Heart right ventricle (tissue), 16 donors: ENCODE data around the gene PSAPL1. TPM values are rescaled to one million over a fixed set of nuclear protein-coding genes. Genes with fewer than 3 reads are reported as not detected.
A peak's percentile ranks its signal among the peaks of the same experiment; 100 is the strongest.

Experiments used
- ATAC-seq, 8 donors: fragments of 200-7000 bp; cut with Tn5 transposase; one replicate each; pipeline ENCODE4 v1.9.1; 2020; ENCODE audit warnings: mild to moderate bottlenecking in 8 of 8, moderate library complexity in 8 of 8, moderate number of reproducible peaks in 1 of 8
- DNase-seq, 2 donors: peaks; one replicate each; pipeline ENCODE4 v3.0.0-alpha.2; 2020
- H3K27ac ChIP-seq, 10 donors: fragments of 200-600 bp; sonication (generic) in 2 of 10; one replicate each; pipeline versions ENCODE4 v1.5.0 to v1.8.0; 2020 to 2022; ENCODE audit warnings: mild to moderate bottlenecking in 3 of 10
- H3K27me3 ChIP-seq, 7 donors: fragments of 200-600 bp; one replicate each; pipeline ENCODE4 v1.8.0; 2021 to 2022; ENCODE audit warnings: mild to moderate bottlenecking in 2 of 7
- H3K36me3 ChIP-seq, 9 donors: fragments of 200-600 bp; sonication (generic) in 1 of 9; one replicate each; pipeline versions ENCODE4 v1.5.0 to v1.8.0; 2020 to 2022; ENCODE audit warnings: mild to moderate bottlenecking in 2 of 9
- H3K4me1 ChIP-seq, 9 donors: fragments of 200-600 bp; sonication (generic) in 1 of 9; one replicate each; pipeline versions ENCODE4 v1.5.0 to v1.8.0; 2020 to 2022; ENCODE audit warnings: mild to moderate bottlenecking in 4 of 9
- H3K4me3 ChIP-seq, 10 donors: fragments of 200-600 bp; sonication (generic) in 2 of 10; one replicate each; pipeline versions ENCODE4 v1.5.0 to v1.8.0; 2020 to 2022; ENCODE audit warnings: mild to moderate bottlenecking in 7 of 10, moderate library complexity in 2 of 10
- H3K9me3 ChIP-seq, 11 donors: fragments of 200-600 bp in 10 of 11; sonication (generic) in 2 of 11; one replicate each; pipeline versions ENCODE4 v1.5.0 to v1.8.0; 2013 to 2022; ENCODE audit warnings: mild to moderate bottlenecking in 2 of 11, control low read depth in 1 of 11, moderate library complexity in 1 of 11
- whole genome bisulfite sequencing, 2 donors: extraction: QIAGEN DNeasy Blood & Tissue Kit; methylation state at CpG; one replicate each; pipeline ENCODE4 v1.1.7; 2013; ENCODE audit warnings: inconsistent platforms in 1 of 2; 5-methylcytosine and 5-hydroxymethylcytosine counted together
- intact Hi-C, 10 donors: fragments of 100-400 bp; cut with DNase I; formaldehyde crosslinking; loops; one replicate each; pipeline versions ENCODE4 v1.11.1 to v1.14.2; 2022
- polyA plus RNA-seq, 2 donors: library from polyadenylated mRNA; stranded (reverse); fragments of 200-250 nt; gene quantifications; one replicate each; pipeline ENCODE4 v1.2.3, GENCODE V29; 2013
- total RNA-seq, 10 donors: library from RNA; stranded (reverse); fragmentation: NEBNext Ultra II Directional in 3 of 10; extraction: Animal tissue kit (Norgen Biotek cat#: 25700) in 3 of 10; gene quantifications; one replicate each; pipeline versions ENCODE4 v1.2.1 to v1.2.4, GENCODE V29; 2021 to 2023
- TF ChIP-seq, protein P1 (sequence below), 9 donors: fragments of 200-600 bp; sonication (generic) in 2 of 9; IDR thresholded peaks; one replicate each; pipeline versions ENCODE4 v1.5.0 to v1.8.0; 2021 to 2022; ENCODE audit warnings: antibody characterized with exemption in 9 of 9, mild to moderate bottlenecking in 5 of 9, moderate library complexity in 1 of 9
- donor health status: Arrhythmogenic right ventricular cardiomyopathy.
- donor health status: ischemic (EF 13 %, LVEDD 7.1; RV severe dilation, severe dysfunction).
- donor health status: healthy with polysubstance abuse.
- donor health status: DM: no; HTN: yes; CAD: no.
- donor health status: DM: no; HTN: no; CAD: no.
- donor health status: ischemic (EF 25% LVEDD 6.9; RV normal size, moderate dysfunction).
- donor health status: ischemic (EF 25% LVEDD 5.7; RV mildly dilated, moderate dysfunction).
- donor health status: healthy.
- donor health status: DM: yes; HTN: yes; CAD: no.
- donor health status: Ischemic cardiomyopathy.
- donor health status: ischemic (EF 35%, LVEDD 5.7; RV mildly dilated, moderate dysfunction).
- donor health status: nonischemic (EF 11% LVEDD 7.7; RV severe dilation, severe dysfunction).
- donor health status: DM: yes; HTN: yes; CAD: no.
- donor health status: PGD.
- donor health status: ischemic (EF 29% LVEDD 5.4; RV normal size, mild dysfunction).
- donor health status: nonischemic (EF 23%, LVEDD 6.1; RV moderate dilation, normal function).

PSAPL1 gene
- total and polyA plus RNA-seq, 12 donors: 0.05 TPM; not detected in 11

DNA sequence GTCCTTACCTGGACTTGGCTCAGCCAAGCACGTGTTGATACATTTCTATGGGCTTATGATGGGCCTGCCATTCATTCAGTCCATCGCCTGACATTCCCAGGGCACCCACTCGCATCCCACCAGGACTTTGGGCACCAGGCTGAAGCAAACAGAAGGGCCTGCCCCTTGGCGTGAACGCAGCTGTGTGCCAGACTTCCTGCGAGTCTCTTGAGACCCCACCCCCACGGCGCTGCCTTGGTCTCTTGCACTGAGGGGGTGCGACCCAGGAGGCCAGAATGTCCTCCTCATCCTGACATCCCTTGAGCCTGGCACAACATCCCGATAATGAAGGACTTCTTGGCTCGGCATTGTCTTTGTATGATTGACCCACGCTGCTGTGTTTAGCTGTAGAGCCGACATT, 1.5 kb upstream of the PSAPL1 start:
- no peak overlapping the region for H3K27ac ChIP-seq
- H3K4me3 ChIP-seq: no peak overlapping the region
- ATAC-seq: no peak
- H3K27me3 ChIP-seq: peaks cover 0 to 10% (median 0%) of the 10 kb centered on the region in 7 donors
- peaks cover 0 to 11% (median 0%) of the 10 kb centered on the region in 11 donors for H3K9me3 ChIP-seq
- WGBS, 2 donors: 81 to 85% methylated on average over 13 of the region's 13 CpGs
- DNase-seq: no peak
- TF ChIP-seq, protein P1, sequence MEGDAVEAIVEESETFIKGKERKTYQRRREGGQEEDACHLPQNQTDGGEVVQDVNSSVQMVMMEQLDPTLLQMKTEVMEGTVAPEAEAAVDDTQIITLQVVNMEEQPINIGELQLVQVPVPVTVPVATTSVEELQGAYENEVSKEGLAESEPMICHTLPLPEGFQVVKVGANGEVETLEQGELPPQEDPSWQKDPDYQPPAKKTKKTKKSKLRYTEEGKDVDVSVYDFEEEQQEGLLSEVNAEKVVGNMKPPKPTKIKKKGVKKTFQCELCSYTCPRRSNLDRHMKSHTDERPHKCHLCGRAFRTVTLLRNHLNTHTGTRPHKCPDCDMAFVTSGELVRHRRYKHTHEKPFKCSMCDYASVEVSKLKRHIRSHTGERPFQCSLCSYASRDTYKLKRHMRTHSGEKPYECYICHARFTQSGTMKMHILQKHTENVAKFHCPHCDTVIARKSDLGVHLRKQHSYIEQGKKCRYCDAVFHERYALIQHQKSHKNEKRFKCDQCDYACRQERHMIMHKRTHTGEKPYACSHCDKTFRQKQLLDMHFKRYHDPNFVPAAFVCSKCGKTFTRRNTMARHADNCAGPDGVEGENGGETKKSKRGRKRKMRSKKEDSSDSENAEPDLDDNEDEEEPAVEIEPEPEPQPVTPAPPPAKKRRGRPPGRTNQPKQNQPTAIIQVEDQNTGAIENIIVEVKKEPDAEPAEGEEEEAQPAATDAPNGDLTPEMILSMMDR (IDR thresholded peaks at IDR 0.05): no peak
- intact Hi-C loops: no loop called here
- peaks cover 0 to 4% (median 0%) of the 10 kb centered on the region in 9 donors for H3K4me1 ChIP-seq
- no peaks in the 10 kb centered on the region for H3K36me3 ChIP-seq

DNA sequence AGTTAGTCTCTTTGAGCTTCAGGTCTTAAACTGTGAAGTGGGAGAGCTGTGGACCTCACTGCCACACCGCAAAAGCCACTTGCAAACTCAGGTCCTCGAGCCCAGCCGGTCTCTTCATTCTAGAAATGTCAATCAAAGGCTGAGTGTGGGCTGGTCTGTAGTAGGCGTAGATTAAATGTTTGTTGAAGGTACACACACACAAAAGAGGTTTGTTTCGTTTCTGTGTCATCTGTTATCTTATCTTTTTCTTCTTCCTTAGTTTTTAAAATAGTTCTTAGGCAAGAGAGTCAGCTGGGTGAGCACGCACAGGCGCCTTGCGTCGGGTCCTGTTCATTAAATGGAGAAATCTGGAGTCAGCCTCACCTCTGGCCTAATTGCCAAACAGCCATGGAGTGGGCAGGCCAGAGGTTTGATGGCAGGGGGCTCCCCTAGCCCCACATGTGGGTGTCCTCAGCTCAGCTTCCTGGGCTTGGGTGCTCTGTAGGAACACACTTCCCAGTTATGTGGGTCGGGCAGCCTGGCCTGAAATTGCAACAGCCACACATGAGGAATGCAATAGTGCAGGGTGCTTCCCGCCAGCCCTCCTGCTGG, 836 bp upstream of the PSAPL1 start:
- Histone ChIP-seq H3K27ac (no peak overlapping the region), H3K36me3 (no peaks in the 10 kb centered on the region), H3K4me3 (no peak overlapping the region), H3K9me3 (peaks cover 0 to 11% (median 0%) of the 10 kb centered on the region in 11 donors), H3K4me1 (peaks cover 0 to 4% (median 0%) of the 10 kb centered on the region in 9 donors), H3K27me3 (peaks cover 0 to 10% (median 0%) of the 10 kb centered on the region in 7 donors)
- intact Hi-C loops: no loop called here
- 56 to 70% methylated on average over 11 of the region's 11 CpGs for WGBS, 2 donors
- ATAC-seq (no peak), DNase-seq (no peak)
- TF ChIP-seq, protein P1 (IDR thresholded peaks at IDR 0.05): no peak

DNA sequence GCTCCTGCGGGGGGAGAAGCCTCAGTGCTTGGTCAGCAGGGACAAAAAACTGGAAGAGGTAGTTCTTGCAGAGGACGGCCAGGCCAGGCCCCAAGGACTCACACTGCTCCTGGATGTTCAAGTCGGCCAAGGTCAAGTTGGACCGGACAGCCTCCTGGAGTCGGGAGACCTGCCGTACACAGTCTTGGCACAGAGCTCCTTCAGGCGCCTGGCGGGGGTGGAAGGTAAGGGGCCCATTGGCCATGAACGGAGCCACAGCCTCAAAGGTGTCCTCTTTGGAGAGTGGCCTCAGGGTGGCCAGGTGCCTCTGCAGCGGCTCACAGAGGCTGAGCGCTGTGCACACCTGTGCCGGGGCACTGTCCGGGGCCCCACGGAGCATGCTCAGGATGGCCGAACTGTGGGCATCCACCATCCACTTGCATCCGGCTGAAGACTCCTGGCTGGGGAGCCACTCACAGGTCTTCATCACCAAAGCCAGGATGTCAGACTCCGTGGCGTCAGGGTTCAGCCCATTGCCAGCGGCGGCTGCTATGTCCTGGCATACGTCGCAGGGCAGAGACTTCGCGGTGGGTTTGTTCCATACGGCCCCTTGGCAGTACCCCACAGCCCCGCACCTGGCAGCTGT, 477 bp downstream of the PSAPL1 start:
- H3K9me3 ChIP-seq: peaks cover 0 to 8% (median 0%) of the 10 kb centered on the region in 11 donors
- peaks cover 0 to 4% (median 0%) of the 10 kb centered on the region in 9 donors for H3K4me1 ChIP-seq
- WGBS, 2 donors: 85 to 87% methylated on average over 26 of the region's 26 CpGs
- DNase-seq (no peak), ATAC-seq (peak in 1 of 8 donors; percentile 10)
- intact Hi-C loops: no loop called here
- H3K27ac ChIP-seq: no peak overlapping the region
- TF ChIP-seq, protein P1 (IDR thresholded peaks at IDR 0.05): no peak
- no peak overlapping the region for H3K4me3 ChIP-seq
- H3K27me3 ChIP-seq: no peaks in the 10 kb centered on the region
- no peaks in the 10 kb centered on the region for H3K36me3 ChIP-seq

DNA sequence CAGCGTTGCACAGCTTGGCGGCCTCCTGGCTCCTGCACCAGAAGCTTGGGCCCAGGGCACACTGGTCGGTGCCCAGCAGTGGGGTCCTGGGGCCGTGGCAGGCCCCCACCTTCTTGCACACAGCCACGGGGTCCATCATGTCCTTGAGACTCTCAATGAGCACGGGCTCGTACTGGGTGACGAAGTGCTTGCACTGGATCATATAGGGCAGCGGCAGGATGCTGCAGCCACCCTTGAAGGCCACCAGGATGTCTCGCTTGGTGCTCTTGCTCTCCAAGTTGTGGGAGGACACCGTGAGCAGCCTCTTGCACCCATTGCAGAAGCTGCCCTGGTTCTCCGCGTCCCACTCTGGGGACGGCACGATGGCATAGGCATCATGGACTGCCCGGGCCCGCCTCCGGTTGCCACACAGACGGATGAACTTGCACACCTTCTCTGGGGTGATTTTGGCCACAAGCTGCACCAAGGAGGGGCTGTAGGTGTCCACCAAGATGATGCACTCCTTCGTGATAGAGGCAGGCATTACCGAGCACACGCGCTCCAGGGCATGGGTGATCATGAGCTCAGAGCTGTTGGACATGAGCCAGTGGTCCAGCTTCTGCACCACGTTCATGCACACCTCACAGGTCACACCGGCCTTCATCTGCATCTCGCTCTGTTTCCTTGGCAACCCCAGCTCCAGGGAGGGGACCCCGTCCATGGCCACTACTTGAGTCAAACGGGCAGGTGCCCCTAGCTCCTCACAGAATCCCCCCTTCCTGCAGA, 1.2 kb downstream of the PSAPL1 start:
- Histone ChIP-seq H3K9me3 (peaks cover 0 to under 1% (median 0%) of the 10 kb centered on the region in 11 donors), H3K27ac (no peak overlapping the region), H3K36me3 (no peaks in the 10 kb centered on the region), H3K4me1 (peaks cover 0 to 4% (median 0%) of the 10 kb centered on the region in 9 donors), H3K4me3 (no peak overlapping the region), H3K27me3 (no peaks in the 10 kb centered on the region)
- DNase-seq (no peak), ATAC-seq (no peak)
- 86 to 90% methylated on average over 28 of the region's 28 CpGs for WGBS, 2 donors
- TF ChIP-seq, protein P1 (IDR thresholded peaks at IDR 0.05): no peak
- intact Hi-C loops: no loop called here
